ENCODE results near the gene FCN1.

Gene FCN1

GRCh38 chr9:134889386-134890154 lies 28.1 kb downstream of the FCN1 start:
- DNase-seq, result no peak

- no peak for DNase-seq
Measured at GRCh38 chr9:134888603-134889190, 29.0 kb downstream of the FCN1 start.

DNA sequence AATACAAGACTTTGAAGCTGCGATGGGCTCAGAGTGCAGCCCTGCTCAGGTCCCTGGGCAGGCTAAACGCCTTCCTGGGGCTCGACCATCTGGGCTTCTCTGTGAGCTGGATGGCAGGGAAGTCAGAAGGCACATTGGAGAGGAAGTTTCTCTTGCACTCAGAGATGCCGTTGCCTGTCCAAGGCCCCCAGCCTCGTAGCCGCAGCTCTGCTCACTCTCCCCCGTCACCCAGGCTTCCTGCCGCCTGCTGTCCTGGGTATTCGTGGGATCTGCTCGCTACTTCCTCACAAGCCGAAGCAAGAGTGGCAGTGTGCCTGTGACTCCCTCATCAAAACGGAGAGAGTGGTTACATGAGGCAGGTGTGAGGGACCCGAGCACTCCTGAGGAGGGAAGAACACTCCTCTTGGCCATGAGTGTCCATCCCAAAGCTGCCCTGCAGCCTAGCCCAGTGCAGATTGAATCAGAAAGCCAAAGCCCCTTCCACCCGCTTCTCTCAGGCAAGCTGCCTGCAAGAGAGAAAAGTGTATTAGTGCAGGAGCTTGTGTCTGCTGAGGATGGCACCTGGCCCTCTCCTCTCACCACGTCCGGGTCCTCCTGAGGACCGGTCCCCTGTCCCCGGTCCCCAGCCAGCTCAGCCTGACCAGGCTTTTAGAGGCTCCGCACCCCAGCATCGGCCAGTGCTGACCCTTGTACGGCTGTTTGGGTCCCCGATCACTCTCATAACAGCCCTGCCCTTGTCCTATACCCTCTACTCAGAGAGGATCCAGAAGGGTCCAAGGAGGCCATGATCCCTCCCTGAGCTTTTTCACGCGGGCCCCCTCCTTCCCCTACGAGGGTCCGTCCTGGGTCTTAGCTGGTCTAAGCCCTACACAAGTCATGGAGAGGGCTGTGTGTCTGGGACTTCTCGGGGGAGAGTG lies 29.8 kb downstream of the FCN1 start:
- DNase-seq, result no peak

DNA sequence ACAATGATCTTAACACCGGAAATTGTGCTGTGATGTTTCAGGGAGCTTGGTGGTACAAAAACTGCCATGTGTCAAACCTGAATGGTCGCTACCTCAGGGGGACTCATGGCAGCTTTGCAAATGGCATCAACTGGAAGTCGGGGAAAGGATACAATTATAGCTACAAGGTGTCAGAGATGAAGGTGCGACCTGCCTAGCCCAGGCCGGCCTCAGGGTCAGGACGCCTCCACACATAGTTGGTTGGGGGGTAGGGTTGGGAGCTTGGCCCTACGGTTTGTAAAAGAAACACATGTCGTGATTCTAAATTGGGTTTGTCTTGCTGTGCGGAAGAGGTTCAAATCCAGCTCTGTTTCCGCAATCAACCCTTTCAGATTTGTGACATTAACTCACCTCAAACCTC lies 30.5 kb downstream of the FCN1 start:
- no peak for DNase-seq

DNA sequence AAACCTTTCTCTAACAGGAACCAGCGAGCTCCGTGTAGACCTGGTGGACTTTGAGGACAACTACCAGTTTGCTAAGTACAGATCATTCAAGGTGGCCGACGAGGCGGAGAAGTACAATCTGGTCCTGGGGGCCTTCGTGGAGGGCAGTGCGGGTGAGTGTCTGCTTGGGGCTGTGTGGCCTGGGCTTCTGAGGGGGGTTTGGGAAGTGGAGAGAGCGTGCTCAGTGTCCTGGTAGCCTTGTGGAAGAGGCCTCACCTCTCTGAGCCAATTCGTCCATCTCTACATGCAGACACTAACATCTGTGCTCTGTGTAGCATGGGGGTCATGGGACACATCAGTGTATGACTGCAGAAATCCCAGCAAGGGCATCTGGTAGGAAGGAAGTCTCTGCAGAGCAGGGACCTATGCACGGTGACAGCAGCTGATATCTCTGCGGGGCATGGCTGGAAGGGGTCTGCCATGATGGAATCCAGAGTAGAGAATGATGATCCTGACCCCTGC lies 31.2 kb downstream of the FCN1 start:
- DNase-seq, result no peak

GRCh38 chr9:134885679-134886412 lies 31.9 kb downstream of the FCN1 start:
- no peak for DNase-seq

GRCh38 chr9:134885001-134885678 lies 32.6 kb downstream of the FCN1 start:
- no peak for DNase-seq

DNA sequence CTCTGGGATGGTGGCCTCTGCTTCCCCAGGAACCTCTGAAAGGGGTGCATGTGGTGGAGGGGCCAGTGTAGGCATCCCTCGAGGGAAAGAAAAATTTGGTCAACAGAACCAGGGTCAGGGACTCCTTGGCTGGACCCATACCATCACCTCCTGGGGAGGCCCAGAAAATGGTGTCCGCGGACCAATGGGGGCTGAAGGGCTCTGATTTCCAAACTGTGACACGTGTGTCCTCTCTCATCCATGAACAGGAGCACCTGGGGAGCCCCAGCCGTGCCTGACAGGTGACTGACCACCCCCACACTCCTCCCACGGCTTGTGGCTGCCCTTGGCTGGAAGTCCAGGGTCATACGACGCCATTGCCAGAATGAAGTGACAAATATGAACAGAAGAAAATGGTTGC lies 33.2 kb downstream of the FCN1 start:
- no peak for DNase-seq

DNA sequence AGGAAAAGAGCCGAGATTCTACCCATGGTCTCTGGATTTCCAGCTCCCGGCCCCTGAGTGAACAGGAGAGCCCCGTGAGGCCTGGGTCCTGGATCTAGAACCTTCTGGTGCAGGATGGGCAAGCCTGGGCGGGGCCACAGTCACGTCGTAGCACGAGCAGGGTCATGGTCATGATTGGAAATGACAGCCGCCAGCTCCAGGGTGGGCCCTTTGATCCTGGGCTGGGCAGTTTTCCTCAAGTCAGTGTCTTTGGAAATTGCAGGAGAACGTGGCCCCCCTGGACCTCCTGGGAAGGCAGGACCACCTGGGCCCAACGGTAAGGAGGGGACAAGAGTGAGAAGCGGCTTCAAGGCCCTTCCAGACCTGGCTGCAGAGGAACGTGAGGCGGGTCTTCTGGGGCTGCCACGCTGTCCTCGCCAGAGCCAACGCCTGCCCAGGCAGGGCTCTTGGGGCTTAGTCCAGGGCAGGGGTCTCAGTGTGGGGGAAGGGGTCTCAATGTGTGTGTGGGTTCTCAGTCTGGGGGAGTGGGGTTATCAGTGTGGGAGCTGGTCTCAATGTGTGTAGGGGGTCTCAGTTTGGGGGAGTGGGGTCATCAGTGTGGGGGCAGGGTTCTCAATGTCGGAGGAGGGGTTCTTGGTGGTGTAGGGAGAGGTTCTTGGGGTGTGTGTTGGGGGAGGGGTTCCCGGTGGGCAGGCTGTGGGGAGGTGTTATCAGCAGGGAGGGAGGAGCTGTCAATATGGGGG lies 34.5 kb downstream of the FCN1 start:
- DNase-seq, result no peak

- DNase-seq, result no peak
Measured at GRCh38 chr9:134882204-134882785, 35.4 kb downstream of the FCN1 start.

GRCh38 chr9:134881313-134881670 lies 36.4 kb downstream of the FCN1 start:
- no peak for DNase-seq

DNA sequence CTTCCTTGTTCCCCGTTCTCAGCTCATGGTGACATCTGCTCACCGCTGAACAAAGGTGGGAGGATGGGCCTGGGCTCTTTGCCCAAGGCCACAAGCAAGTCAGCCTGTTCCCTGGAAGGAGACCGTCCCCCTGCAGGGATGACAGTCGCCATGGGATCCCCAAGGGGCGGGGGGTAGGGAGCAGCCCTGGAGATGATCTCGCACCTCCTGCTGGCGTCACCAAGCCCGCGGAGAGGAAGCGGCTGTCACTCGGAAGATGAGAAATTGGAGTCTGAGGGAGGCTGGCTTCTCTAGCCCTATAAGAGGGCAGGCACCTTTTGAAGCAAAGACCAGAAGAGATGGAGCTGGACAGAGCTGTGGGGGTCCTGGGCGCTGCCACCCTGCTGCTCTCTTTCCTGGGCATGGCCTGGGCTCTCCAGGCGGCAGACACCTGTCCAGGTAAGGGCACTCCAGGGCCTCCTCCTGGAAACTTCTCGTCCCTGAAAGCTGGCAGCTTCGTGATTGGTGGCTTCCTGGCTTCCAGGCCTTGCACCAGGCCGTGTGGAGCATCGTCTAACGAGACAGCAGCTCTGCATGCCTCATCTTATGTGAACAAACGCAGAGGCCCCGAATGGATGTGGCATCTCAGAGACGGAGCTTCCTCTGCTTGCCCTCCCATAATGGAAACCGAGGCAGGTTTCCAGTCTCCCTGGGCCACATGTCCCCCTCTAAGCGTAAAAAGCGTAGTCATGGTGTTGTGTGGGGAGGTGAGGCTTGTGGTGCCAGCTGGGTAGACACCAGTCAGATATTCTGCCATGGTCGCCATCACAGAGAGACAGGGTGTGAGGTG lies 37.0 kb downstream of the FCN1 start, which contains the start of gene FCN2:
TSS of gene FCN2 (plus strand) at position 327 of the 829 bp plus-strand sequence. CDS start at position 339, 12 bp downstream.
- DNase-seq, result no peak

- no peak for DNase-seq
Measured at GRCh38 chr9:134879664-134880483, 37.8 kb downstream of the FCN1 start.

- DNase-seq, result no peak
Measured at GRCh38 chr9:134877541-134877940, 40.2 kb downstream of the FCN1 start.

GRCh38 chr9:134875371-134875770 lies 42.3 kb downstream of the FCN1 start:
- DNase-seq, result no peak

- no peak for DNase-seq
Measured at GRCh38 chr9:134872482-134873231, 45.1 kb downstream of the FCN1 start.

- no peak for DNase-seq
Measured at GRCh38 chr9:134871697-134872340, 45.9 kb downstream of the FCN1 start.

Data from NCI-H1694 (cell line).